ENCODE results near the gene HEATR5A.

DNA sequence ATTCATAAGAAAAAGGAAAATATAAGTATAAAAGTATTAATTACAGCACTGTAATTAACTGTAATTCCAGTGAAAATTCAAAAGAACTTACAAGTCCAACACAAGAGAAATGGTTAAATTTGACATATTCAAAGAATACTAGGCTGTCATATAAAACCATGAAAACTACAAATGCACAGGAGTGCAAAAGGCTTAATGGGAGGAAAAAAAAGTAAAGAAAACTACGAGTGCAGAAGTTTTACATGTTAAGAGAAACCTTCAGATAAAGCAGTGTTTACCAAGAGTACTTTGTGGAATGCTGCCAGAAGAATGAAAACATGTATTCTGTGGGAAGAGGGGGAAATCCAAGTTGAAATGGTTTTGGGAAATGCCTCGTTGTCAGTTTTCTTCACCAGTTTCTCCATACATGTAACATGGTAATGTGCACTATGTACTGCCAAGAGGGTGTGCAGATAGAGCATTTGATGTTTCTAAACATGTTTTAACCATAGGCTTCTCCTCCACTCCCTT, 9.1 kb downstream of the HEATR5A start:
- TF ChIP-seq, protein P1, sequence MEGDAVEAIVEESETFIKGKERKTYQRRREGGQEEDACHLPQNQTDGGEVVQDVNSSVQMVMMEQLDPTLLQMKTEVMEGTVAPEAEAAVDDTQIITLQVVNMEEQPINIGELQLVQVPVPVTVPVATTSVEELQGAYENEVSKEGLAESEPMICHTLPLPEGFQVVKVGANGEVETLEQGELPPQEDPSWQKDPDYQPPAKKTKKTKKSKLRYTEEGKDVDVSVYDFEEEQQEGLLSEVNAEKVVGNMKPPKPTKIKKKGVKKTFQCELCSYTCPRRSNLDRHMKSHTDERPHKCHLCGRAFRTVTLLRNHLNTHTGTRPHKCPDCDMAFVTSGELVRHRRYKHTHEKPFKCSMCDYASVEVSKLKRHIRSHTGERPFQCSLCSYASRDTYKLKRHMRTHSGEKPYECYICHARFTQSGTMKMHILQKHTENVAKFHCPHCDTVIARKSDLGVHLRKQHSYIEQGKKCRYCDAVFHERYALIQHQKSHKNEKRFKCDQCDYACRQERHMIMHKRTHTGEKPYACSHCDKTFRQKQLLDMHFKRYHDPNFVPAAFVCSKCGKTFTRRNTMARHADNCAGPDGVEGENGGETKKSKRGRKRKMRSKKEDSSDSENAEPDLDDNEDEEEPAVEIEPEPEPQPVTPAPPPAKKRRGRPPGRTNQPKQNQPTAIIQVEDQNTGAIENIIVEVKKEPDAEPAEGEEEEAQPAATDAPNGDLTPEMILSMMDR (IDR thresholded peaks at IDR 0.05) = no peak
- TF ChIP-seq EZH2 (IDR thresholded peaks at IDR 0.05; ENCODE audit: borderline replicate concordance, insufficient read depth, low read depth, low read length, poor library complexity, severe bottlenecking) = no peak
